Measurements from ENCODE around the gene AKAP1. TPM values are rescaled to one million over a fixed set of nuclear protein-coding genes. Genes with fewer than 3 reads are reported as not detected.

The AKAP1 gene
- total and polyA plus RNA-seq, 4 donors = 31.3 to 58.5 (median 39.8) TPM

DNA sequence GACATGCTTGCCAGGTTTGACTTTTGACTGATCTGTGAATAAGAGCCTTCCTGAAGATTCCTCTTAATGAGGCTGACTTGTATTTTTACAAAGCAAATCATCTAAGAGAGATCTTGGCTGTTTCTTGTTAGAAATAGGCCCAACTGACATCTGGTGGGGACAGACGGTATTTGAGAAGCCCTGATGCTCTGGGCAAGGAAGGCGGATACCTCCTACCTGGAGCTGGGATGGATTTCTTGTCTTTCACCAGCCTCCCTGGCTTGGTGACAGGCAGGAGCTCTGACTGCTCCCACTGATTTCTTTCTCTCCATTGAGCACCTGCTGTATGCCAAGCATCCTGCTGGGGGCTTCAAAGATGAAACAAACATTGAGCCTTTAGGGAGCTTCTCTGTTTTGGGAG lies 40.4 kb downstream of the AKAP1 start (continued):
- TF ChIP-seq, protein P1, sequence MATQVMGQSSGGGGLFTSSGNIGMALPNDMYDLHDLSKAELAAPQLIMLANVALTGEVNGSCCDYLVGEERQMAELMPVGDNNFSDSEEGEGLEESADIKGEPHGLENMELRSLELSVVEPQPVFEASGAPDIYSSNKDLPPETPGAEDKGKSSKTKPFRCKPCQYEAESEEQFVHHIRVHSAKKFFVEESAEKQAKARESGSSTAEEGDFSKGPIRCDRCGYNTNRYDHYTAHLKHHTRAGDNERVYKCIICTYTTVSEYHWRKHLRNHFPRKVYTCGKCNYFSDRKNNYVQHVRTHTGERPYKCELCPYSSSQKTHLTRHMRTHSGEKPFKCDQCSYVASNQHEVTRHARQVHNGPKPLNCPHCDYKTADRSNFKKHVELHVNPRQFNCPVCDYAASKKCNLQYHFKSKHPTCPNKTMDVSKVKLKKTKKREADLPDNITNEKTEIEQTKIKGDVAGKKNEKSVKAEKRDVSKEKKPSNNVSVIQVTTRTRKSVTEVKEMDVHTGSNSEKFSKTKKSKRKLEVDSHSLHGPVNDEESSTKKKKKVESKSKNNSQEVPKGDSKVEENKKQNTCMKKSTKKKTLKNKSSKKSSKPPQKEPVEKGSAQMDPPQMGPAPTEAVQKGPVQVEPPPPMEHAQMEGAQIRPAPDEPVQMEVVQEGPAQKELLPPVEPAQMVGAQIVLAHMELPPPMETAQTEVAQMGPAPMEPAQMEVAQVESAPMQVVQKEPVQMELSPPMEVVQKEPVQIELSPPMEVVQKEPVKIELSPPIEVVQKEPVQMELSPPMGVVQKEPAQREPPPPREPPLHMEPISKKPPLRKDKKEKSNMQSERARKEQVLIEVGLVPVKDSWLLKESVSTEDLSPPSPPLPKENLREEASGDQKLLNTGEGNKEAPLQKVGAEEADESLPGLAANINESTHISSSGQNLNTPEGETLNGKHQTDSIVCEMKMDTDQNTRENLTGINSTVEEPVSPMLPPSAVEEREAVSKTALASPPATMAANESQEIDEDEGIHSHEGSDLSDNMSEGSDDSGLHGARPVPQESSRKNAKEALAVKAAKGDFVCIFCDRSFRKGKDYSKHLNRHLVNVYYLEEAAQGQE (IDR thresholded peaks at IDR 0.05) = no peak
- TF ChIP-seq SP1 (IDR thresholded peaks at IDR 0.05) = no peak
- TF ChIP-seq NR2F2 (IDR thresholded peaks at IDR 0.05) = no peak
- no peak for TF ChIP-seq FOXA1 (IDR thresholded peaks at IDR 0.05)
- TF ChIP-seq, protein P2, sequence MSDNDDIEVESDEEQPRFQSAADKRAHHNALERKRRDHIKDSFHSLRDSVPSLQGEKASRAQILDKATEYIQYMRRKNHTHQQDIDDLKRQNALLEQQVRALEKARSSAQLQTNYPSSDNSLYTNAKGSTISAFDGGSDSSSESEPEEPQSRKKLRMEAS (IDR thresholded peaks at IDR 0.05) = no peak
- no peak for TF ChIP-seq JUND (IDR thresholded peaks at IDR 0.05)

DNA sequence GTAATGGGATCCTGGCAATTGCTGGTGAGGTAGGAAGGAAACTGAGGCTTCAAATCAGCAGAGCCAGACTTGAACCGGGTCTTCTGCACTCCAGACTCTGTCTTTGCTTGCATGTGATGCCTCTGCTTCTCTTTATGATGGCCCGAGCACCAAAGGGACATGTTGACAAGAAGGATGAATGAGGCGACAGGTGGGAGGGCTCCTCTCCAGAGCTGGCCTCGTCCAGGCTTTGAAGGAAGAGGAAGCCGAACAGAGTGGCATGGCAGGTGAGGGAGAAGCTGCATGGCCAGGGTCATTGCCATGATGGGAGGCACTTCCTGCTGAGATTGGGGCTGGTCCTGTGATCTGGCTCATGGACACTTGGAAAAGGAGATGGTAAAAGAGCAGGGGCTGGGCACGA lies 40.8 kb downstream of the AKAP1 start:
- Histone ChIP-seq H3K4me1 (ENCODE audit: control insufficient read depth in 4 of 4, insufficient read depth in 4 of 4, low read length in 3 of 4) (peaks cover 0 to 4% (median 0%) of the 10 kb centered on the region in 4 donors), H3K4me3 (ENCODE audit: low read depth in 1 of 3, low read length in 3 of 3) (no peak overlapping the region), H3K27ac (ENCODE audit: low read depth in 1 of 2, low read length in 2 of 2) (no peak overlapping the region), H3K36me3 (ENCODE audit: control insufficient read depth in 4 of 4, insufficient read depth in 3 of 4, low read depth in 1 of 4, low read length in 3 of 4) (peaks cover 6 to 37% (median 13%) of the 10 kb centered on the region in 4 donors), H3K9me3 (ENCODE audit: control insufficient read depth in 4 of 4, low read length in 3 of 4) (no peaks in the 10 kb centered on the region), H3K9ac (ENCODE audit: low read depth in 1 of 2, low read length in 2 of 2) (no peak overlapping the region), H3K27me3 (ENCODE audit: control insufficient read depth in 4 of 4, insufficient read depth in 4 of 4, low read length in 3 of 4) (no peaks in the 10 kb centered on the region)
- 94% methylated on average over 6 of the region's 6 CpGs for WGBS
- DNase-seq (ENCODE audit: low spot score) = no peak
- TF ChIP-seq, protein P2 (IDR thresholded peaks at IDR 0.05) = no peak
- TF ChIP-seq, protein P3, sequence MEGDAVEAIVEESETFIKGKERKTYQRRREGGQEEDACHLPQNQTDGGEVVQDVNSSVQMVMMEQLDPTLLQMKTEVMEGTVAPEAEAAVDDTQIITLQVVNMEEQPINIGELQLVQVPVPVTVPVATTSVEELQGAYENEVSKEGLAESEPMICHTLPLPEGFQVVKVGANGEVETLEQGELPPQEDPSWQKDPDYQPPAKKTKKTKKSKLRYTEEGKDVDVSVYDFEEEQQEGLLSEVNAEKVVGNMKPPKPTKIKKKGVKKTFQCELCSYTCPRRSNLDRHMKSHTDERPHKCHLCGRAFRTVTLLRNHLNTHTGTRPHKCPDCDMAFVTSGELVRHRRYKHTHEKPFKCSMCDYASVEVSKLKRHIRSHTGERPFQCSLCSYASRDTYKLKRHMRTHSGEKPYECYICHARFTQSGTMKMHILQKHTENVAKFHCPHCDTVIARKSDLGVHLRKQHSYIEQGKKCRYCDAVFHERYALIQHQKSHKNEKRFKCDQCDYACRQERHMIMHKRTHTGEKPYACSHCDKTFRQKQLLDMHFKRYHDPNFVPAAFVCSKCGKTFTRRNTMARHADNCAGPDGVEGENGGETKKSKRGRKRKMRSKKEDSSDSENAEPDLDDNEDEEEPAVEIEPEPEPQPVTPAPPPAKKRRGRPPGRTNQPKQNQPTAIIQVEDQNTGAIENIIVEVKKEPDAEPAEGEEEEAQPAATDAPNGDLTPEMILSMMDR (IDR thresholded peaks at IDR 0.05; ENCODE audit: low read depth, low read length, missing input control) = no peak
- TF ChIP-seq FOXA2 (IDR thresholded peaks at IDR 0.05) (no peak), JUND (IDR thresholded peaks at IDR 0.05) (no peak), GABPA (IDR thresholded peaks at IDR 0.05 in 1 of 2, conservative IDR thresholded peaks at IDR 0.05 in 1 of 2) (no peak), YY1 (IDR thresholded peaks at IDR 0.05) (no peak), TAF1 (conservative IDR thresholded peaks at IDR 0.05) (no peak), EGR1 (IDR thresholded peaks at IDR 0.05; ENCODE audit: low read depth in 2 of 2) (no peak), RXRA (IDR thresholded peaks at IDR 0.05) (no peak), FOXA1 (IDR thresholded peaks at IDR 0.05) (no peak), NR2F2 (IDR thresholded peaks at IDR 0.05) (no peak), HNF4G (IDR thresholded peaks at IDR 0.05) (no peak)
- TF ChIP-seq, protein P4, sequence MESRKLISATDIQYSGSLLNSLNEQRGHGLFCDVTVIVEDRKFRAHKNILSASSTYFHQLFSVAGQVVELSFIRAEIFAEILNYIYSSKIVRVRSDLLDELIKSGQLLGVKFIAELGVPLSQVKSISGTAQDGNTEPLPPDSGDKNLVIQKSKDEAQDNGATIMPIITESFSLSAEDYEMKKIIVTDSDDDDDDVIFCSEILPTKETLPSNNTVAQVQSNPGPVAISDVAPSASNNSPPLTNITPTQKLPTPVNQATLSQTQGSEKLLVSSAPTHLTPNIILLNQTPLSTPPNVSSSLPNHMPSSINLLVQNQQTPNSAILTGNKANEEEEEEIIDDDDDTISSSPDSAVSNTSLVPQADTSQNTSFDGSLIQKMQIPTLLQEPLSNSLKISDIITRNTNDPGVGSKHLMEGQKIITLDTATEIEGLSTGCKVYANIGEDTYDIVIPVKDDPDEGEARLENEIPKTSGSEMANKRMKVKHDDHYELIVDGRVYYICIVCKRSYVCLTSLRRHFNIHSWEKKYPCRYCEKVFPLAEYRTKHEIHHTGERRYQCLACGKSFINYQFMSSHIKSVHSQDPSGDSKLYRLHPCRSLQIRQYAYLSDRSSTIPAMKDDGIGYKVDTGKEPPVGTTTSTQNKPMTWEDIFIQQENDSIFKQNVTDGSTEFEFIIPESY (IDR thresholded peaks at IDR 0.05) = no peak
- TF ChIP-seq, protein P5, sequence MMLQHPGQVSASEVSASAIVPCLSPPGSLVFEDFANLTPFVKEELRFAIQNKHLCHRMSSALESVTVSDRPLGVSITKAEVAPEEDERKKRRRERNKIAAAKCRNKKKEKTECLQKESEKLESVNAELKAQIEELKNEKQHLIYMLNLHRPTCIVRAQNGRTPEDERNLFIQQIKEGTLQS (IDR thresholded peaks at IDR 0.05) = no peak
- TF ChIP-seq, protein P1 (IDR thresholded peaks at IDR 0.05) = no peak
